Fibroblast of skin of abdomen (primary cell): ENCODE results near the gene DYNLT2B.
"Not testable (repeated sequence)": the region's sequence is repeated elsewhere in the genome, so short reads cannot be mapped to it uniquely, and the experiment has no call there.

Experiments used
- DNase-seq: peaks from one replicate; pipeline ENCODE4 v3.0.0-alpha.2; 2013

DYNLT2B gene

GRCh38 chr3:196323691-196324090, 5.7 kb upstream of the DYNLT2B start:
- peak; percentile 43 for DNase-seq

- DNase-seq, result no peak
These were observed 5.0 kb upstream of the DYNLT2B start for GRCh38 chr3:196323016-196323415.

GRCh38 chr3:196321162-196321561, 3.1 kb upstream of the DYNLT2B start:
- DNase-seq, result no peak

- DNase-seq, result no peak
These were observed 2.1 kb upstream of the DYNLT2B start for GRCh38 chr3:196320137-196320536.

- peak; percentile 60 for DNase-seq
These were observed 997 bp downstream of the DYNLT2B start for GRCh38 chr3:196316799-196317686.

GRCh38 chr3:196315821-196316220, 2.2 kb downstream of the DYNLT2B start:
- DNase-seq, result no peak

- DNase-seq, result no peak
These were observed 3.4 kb downstream of the DYNLT2B start for GRCh38 chr3:196314597-196314996.

GRCh38 chr3:196314086-196314485, 4.0 kb downstream of the DYNLT2B start:
- not testable (repeated sequence) for DNase-seq

- not testable (repeated sequence) for DNase-seq
These were observed 15.1 kb downstream of the DYNLT2B start for GRCh38 chr3:196302960-196303359.

- not testable (repeated sequence) for DNase-seq
These were observed 15.5 kb downstream of the DYNLT2B start for GRCh38 chr3:196302551-196302950.

- DNase-seq, result no peak
These were observed 19.5 kb downstream of the DYNLT2B start for GRCh38 chr3:196298521-196298920.

- no peak for DNase-seq
These were observed 25.6 kb downstream of the DYNLT2B start for GRCh38 chr3:196292286-196292923.

GRCh38 chr3:196288141-196288460, 29.9 kb downstream of the DYNLT2B start:
- DNase-seq, result peak; percentile 52

GRCh38 chr3:196287440-196288140, 30.4 kb downstream of the DYNLT2B start, which contains the start of gene PCYT1A:
Gene PCYT1A, minus strand, starts transcription at chr3:196287726. Its CDS starts 17,195 bp downstream, at chr3:196270531.
- DNase-seq, result peak; percentile 95

GRCh38 chr3:196287090-196287439, 31.0 kb downstream of the DYNLT2B start:
- peak; percentile 5 for DNase-seq

GRCh38 chr3:196284396-196284795, 33.6 kb downstream of the DYNLT2B start:
- no peak for DNase-seq

GRCh38 chr3:196281962-196282361, 36.1 kb downstream of the DYNLT2B start:
- no peak for DNase-seq

- no peak for DNase-seq
These were observed 37.2 kb downstream of the DYNLT2B start for GRCh38 chr3:196280689-196281440.

GRCh38 chr3:196275126-196275525, 42.9 kb downstream of the DYNLT2B start:
- no peak for DNase-seq

GRCh38 chr3:196274585-196274984, 43.5 kb downstream of the DYNLT2B start:
- DNase-seq, result no peak

- no peak for DNase-seq
These were observed 44.4 kb downstream of the DYNLT2B start for GRCh38 chr3:196273655-196274054.

GRCh38 chr3:196272826-196273225, 45.2 kb downstream of the DYNLT2B start:
- no peak for DNase-seq

- DNase-seq, result no peak
These were observed 47.5 kb downstream of the DYNLT2B start for GRCh38 chr3:196270499-196270898.
